GM12875 (cell line): ENCODE measurements around the gene MAX.

Experiments
- H3K4me3 ChIP-seq: one replicate; pipeline ENCODE4 v1.5.1; 2011; ENCODE audit warnings: low read depth, low read length, control low read depth
- CTCF ChIP-seq: IDR thresholded peaks from 2 replicates; pipeline ENCODE4 v1.5.1; 2011; ENCODE audit warnings: low read depth, mild to moderate bottlenecking, control low read depth, inconsistent platforms, low read length, moderate library complexity, borderline replicate concordance; ENCODE audit not compliant: insufficient read depth

MAX gene

GRCh38 chr14:65117769-65118745 is 15.7 kb upstream of the MAX start:
- TF ChIP-seq CTCF: no peak
- H3K4me3 ChIP-seq: no peak overlapping the region

DNA sequence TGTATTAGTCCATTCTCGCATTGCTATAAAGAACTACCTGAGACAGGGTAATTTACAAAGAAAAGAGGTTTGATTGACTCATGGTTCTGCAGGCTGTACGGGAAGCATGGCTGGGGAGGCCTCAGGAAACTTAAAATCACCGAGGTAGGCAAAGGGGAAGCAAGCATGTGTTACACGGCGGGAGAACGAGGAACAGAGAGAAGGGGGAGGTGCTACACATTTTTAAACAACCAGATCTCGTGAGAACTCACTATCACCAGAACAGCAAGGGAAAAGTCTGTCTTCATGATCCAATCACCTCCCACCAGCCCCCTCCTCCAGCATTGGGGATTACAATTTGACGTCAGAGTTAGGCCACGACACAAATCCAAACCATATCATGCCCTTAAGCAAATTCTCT is 13.3 kb upstream of the MAX start:
- TF ChIP-seq CTCF: no peak

GRCh38 chr14:65110525-65110924 is 8.2 kb upstream of the MAX start:
- H3K4me3 ChIP-seq: no peak overlapping the region
- TF ChIP-seq CTCF: no peak

More for the DNA sequence above, 13.3 kb upstream of the MAX start:
- H3K4me3 ChIP-seq: no peak overlapping the region

GRCh38 chr14:65109357-65109756 is 7.0 kb upstream of the MAX start:
- no peak overlapping the region for H3K4me3 ChIP-seq
- TF ChIP-seq CTCF: no peak

- TF ChIP-seq CTCF: no peak
- H3K4me3 ChIP-seq: no peak overlapping the region
Measured at GRCh38 chr14:65107200-65107599, 4.9 kb upstream of the MAX start.

GRCh38 chr14:65106736-65107135 is 4.4 kb upstream of the MAX start:
- H3K4me3 ChIP-seq: no peak overlapping the region

More at GRCh38 chr14:65106736-65107135, 4.4 kb upstream of the MAX start:
- no peak for TF ChIP-seq CTCF
